ENCODE data around the gene ATAD1.

ATAD1 gene

GRCh38 chr10:87843714-87844113, 25.7 kb upstream of the ATAD1 start:
- TF ChIP-seq, protein P1, sequence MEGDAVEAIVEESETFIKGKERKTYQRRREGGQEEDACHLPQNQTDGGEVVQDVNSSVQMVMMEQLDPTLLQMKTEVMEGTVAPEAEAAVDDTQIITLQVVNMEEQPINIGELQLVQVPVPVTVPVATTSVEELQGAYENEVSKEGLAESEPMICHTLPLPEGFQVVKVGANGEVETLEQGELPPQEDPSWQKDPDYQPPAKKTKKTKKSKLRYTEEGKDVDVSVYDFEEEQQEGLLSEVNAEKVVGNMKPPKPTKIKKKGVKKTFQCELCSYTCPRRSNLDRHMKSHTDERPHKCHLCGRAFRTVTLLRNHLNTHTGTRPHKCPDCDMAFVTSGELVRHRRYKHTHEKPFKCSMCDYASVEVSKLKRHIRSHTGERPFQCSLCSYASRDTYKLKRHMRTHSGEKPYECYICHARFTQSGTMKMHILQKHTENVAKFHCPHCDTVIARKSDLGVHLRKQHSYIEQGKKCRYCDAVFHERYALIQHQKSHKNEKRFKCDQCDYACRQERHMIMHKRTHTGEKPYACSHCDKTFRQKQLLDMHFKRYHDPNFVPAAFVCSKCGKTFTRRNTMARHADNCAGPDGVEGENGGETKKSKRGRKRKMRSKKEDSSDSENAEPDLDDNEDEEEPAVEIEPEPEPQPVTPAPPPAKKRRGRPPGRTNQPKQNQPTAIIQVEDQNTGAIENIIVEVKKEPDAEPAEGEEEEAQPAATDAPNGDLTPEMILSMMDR (IDR thresholded peaks at IDR 0.05; ENCODE audit: low read depth, low read length): no peak
- H3K4me3 ChIP-seq (ENCODE audit: low read depth, low read length): no peak overlapping the region

DNA sequence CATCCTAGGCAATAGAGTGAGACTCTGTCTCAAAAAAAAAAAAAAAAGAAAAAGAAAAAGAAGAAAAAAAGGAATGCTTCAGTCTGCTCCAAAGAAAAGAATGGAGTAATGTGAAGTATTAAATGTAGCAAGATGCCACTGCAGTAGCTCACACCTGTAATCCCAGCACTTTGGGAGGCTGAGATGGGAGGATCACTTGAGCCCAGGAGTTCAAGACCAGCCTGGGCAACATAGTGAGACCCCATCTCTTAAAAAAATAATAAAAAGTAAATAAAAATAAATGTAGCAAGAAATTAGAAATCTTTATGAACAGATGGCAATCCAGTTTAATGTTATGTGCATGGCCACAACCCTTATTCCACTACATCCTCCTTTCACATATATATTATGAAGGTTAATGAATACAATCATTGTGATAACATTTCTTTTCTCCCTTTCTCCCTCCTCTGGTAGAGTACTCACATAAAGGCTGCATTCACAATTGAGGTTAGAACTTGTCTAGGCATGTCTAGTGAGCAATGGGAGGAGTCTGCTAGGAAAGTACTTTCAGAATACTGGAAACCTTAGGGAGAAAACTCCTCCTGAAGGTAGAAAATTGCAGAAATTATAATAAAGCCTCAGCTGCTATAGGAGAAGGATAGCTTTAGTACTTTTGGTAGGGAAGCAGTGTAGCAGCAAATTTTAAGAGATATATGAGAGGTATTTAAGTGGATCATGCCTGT, 24.9 kb upstream of the ATAD1 start:
- TF ChIP-seq, protein P1 (IDR thresholded peaks at IDR 0.05; ENCODE audit: low read depth, low read length): no peak

GRCh38 chr10:87842220-87842641, 24.2 kb upstream of the ATAD1 start:
- TF ChIP-seq, protein P1 (IDR thresholded peaks at IDR 0.05; ENCODE audit: low read depth, low read length): no peak
- H3K4me3 ChIP-seq (ENCODE audit: low read depth, low read length): no peak overlapping the region

More for the DNA sequence above, 24.9 kb upstream of the ATAD1 start:
- H3K4me3 ChIP-seq (ENCODE audit: low read depth, low read length): no peak overlapping the region

DNA sequence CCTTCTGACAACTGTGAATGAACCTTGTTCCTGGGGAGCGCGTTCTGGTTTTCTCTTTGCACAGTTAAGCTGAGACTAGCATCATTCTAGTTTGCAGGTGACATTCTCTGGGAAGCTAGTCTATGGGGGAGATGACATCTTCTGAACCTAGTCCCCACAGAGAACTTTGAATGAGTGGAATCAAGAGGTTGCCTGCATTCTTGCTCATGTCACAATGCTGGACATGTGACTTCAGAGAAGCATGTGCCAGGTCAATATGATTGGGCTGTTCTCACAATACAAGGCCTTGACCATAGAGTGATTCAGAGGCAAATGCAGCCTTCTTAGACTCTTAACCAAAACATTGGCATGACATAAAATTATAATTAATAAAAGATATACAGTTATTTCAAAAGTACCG, 23.2 kb upstream of the ATAD1 start:
- TF ChIP-seq, protein P1 (IDR thresholded peaks at IDR 0.05; ENCODE audit: low read depth, low read length): no peak
- no peak overlapping the region for H3K4me3 ChIP-seq (ENCODE audit: low read depth, low read length)

DNA sequence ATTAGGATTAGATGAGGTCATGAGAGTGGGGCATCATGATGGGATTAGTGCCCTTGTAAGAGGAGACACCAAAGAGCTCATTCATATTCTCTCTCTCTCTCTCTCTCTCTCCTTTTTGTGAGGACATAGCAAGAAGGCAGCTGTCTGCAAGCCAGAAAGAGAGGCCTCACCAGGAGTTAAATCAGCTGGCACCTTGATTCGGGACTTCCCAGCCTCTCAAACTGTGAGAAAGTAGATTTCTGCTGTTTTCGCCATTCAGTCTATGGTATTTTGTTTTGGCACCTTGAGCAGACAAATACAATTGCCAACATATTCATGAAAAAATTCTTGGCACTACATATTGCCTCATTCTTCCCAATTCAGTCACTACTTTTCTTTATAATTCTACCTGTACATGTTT, 20.6 kb upstream of the ATAD1 start:
- TF ChIP-seq, protein P1 (IDR thresholded peaks at IDR 0.05; ENCODE audit: low read depth, low read length): no peak
- H3K4me3 ChIP-seq (ENCODE audit: low read depth, low read length): no peak overlapping the region

DNA sequence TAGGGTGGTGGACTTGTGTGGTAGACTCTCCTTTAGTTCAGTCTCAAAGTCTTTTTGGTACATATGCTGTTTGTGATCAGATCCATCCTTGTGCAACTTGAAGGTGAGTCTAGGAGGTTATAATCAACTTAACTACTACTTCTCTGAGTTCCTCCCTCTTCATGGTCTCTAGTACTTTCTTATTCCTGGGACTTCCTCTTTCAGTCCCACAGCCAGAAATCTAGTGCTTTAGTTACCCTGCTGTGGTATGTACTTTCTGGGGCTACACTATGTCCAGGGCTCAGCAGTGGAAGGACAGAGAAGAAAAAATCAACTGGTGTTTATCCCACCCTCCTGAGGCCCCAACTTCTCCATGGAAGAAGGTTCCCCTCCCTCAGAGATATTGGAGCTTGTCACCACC, 19.4 kb upstream of the ATAD1 start:
- no peak overlapping the region for H3K4me3 ChIP-seq (ENCODE audit: low read depth, low read length)
- TF ChIP-seq, protein P1 (IDR thresholded peaks at IDR 0.05; ENCODE audit: low read depth, low read length): no peak

DNA sequence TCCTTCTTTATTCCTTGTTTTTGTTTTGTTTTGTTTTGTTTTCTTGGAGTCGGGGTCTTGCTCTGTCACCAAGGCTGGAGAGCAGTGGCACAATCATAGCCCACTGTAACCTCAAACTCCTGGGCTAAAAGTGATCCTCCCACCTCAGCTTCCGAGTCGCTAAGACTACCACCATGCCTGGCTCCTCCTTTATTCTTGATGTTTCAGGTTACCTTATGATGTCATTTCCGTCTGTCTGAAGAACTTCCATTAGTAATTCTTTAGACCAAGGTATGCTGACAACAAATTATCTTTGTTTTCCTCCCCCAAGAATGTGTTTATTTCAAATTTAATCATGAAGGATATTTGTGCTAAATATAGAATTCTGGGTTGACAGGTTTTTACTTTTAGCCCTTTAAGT, 18.1 kb upstream of the ATAD1 start:
- TF ChIP-seq, protein P1 (IDR thresholded peaks at IDR 0.05; ENCODE audit: low read depth, low read length): no peak
- no peak overlapping the region for H3K4me3 ChIP-seq (ENCODE audit: low read depth, low read length)
